ENCODE results near the gene OR2L13.

The OR2L13 gene

DNA sequence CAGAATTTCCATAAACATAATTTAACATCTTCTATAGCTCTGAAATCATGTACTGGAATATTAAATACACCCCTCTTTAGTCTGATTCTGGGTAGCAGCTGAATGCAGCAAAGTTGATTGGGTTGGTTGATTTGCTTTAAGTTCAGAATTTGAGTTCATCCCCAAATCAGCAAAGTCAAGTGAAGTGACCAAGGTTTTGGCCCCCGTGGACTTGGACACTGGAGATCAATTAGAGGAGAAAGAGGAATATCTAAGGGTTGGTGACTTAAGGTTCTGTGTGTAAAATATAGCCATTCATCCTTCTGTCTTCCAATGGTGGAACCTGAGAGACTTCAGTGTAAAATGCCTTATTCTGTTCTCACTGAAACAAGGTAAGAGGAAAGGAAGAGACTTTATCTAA, at the start of gene OR2L13:
Gene OR2L13, plus strand, starts transcription at position 301 of the 400 bp plus-strand sequence. CDS start 4,192 bp downstream, outside the sequence.
- Histone ChIP-seq H3K27ac (no peak within 1 kb of the TSS), H3K9me3 (no peaks in the 10 kb centered on the region), H3K27me3 (no peaks in the 10 kb centered on the region), H3K4me3 (ENCODE audit: low read depth in 1 of 2, low read length in 1 of 2) (no peak within 1 kb of the TSS), H3K36me3 (no peaks in the 10 kb centered on the region), H3K4me1 (ENCODE audit: control insufficient read depth in 1 of 2, insufficient read depth in 1 of 2, low read depth in 1 of 2, low read length in 1 of 2) (no peaks in the 10 kb centered on the region)
- no peak for TF ChIP-seq CTCF (IDR thresholded peaks at IDR 0.05)

DNA sequence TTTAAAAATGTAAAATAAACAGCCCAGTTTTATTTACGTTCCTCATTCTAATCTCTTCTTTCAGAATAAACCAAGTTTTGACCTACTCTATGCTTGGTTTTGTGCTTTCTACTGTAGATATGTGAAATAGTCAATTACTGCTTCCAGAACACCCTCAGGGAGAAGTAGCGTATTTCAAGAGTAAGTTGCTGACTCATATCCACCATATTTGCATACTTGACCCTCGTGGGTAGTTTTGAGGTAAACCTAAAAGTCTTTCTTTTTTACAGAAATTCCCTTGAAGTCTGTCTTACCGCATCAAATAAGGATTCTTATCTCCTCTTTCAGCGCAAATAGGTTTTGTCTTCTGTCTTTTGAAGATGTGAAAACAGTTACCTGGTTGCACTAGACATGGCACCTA, 49.8 kb upstream of the OR2L13 start:
- Histone ChIP-seq H3K36me3 (no peaks in the 10 kb centered on the region), H3K27me3 (no peaks in the 10 kb centered on the region), H3K9me3 (no peaks in the 10 kb centered on the region), H3K4me1 (ENCODE audit: control insufficient read depth in 1 of 2, insufficient read depth in 1 of 2, low read depth in 1 of 2, low read length in 1 of 2) (no peaks in the 10 kb centered on the region), H3K27ac (no peak overlapping the region), H3K4me3 (ENCODE audit: low read depth in 1 of 2, low read length in 1 of 2) (no peak overlapping the region)
- TF ChIP-seq CTCF (IDR thresholded peaks at IDR 0.05) = no peak

GRCh38 chr1:248046536-248046935, 48.4 kb upstream of the OR2L13 start, which contains the start of gene OR2L3:
TSS of gene OR2L3 (plus strand) at chr1:248046836. CDS start at chr1:248060682, 13,846 bp downstream.
- Histone ChIP-seq H3K36me3 (no peaks in the 10 kb centered on the region), H3K9me3 (no peaks in the 10 kb centered on the region), H3K27ac (no peak within 1 kb of the TSS), H3K4me1 (ENCODE audit: control insufficient read depth in 1 of 2, insufficient read depth in 1 of 2, low read depth in 1 of 2, low read length in 1 of 2) (no peaks in the 10 kb centered on the region), H3K27me3 (no peaks in the 10 kb centered on the region), H3K4me3 (ENCODE audit: low read depth in 1 of 2, low read length in 1 of 2) (no peak within 1 kb of the TSS)
- TF ChIP-seq CTCF (IDR thresholded peaks at IDR 0.05) = no peak

DNA sequence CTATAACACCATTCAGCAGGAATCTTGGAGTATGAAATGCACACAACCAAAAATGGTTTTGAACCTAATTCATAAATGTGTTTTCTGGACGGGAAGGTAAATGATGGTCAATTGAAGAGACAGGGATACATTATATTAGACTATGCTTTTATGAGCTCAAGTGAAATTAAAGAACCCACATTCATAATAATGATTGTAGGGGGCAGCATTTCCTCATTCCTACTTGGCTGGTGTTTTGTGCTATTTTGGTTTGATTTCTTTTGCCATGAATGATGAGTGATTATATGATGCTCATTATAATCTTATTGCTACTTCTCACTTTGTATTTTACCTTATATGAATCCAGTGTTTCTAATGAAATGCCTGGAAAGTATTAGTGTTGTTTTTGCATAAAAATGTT, 48.0 kb upstream of the OR2L13 start:
- no peak for TF ChIP-seq CTCF (IDR thresholded peaks at IDR 0.05)
- H3K27me3 ChIP-seq = no peaks in the 10 kb centered on the region
- H3K9me3 ChIP-seq = no peaks in the 10 kb centered on the region
- H3K4me1 ChIP-seq (ENCODE audit: control insufficient read depth in 1 of 2, insufficient read depth in 1 of 2, low read depth in 1 of 2, low read length in 1 of 2) = no peaks in the 10 kb centered on the region
- no peak overlapping the region for H3K27ac ChIP-seq
- no peak overlapping the region for H3K4me3 ChIP-seq (ENCODE audit: low read depth in 1 of 2, low read length in 1 of 2)
- no peaks in the 10 kb centered on the region for H3K36me3 ChIP-seq

GRCh38 chr1:248054671-248055070, 40.3 kb upstream of the OR2L13 start:
- Histone ChIP-seq H3K4me1 (ENCODE audit: control insufficient read depth in 1 of 2, insufficient read depth in 1 of 2, low read depth in 1 of 2, low read length in 1 of 2) (no peaks in the 10 kb centered on the region), H3K36me3 (no peaks in the 10 kb centered on the region), H3K27me3 (no peaks in the 10 kb centered on the region), H3K4me3 (ENCODE audit: low read depth in 1 of 2, low read length in 1 of 2) (no peak overlapping the region), H3K9me3 (no peaks in the 10 kb centered on the region), H3K27ac (no peak overlapping the region)
- no peak for TF ChIP-seq CTCF (IDR thresholded peaks at IDR 0.05)

GRCh38 chr1:248055261-248055660, 39.7 kb upstream of the OR2L13 start:
- no peaks in the 10 kb centered on the region for H3K9me3 ChIP-seq
- no peak for TF ChIP-seq CTCF (IDR thresholded peaks at IDR 0.05)

More at GRCh38 chr1:248055261-248055660, 39.7 kb upstream of the OR2L13 start:
- Histone ChIP-seq H3K27ac (no peak overlapping the region), H3K27me3 (no peaks in the 10 kb centered on the region), H3K36me3 (no peaks in the 10 kb centered on the region), H3K4me1 (ENCODE audit: control insufficient read depth in 1 of 2, insufficient read depth in 1 of 2, low read depth in 1 of 2, low read length in 1 of 2) (no peaks in the 10 kb centered on the region), H3K4me3 (ENCODE audit: low read depth in 1 of 2, low read length in 1 of 2) (no peak overlapping the region)

All from neutrophil (primary cell).